ENCODE results near the gene GFRA1. TPM values are rescaled to one million over a fixed set of nuclear protein-coding genes. Genes with fewer than 3 reads are reported as not detected.

The GFRA1 gene
- polyA plus RNA-seq, 1 donor (not counting 4 experiments of a cell fraction or from before 2014, with no cell fraction given) = not detected

DNA sequence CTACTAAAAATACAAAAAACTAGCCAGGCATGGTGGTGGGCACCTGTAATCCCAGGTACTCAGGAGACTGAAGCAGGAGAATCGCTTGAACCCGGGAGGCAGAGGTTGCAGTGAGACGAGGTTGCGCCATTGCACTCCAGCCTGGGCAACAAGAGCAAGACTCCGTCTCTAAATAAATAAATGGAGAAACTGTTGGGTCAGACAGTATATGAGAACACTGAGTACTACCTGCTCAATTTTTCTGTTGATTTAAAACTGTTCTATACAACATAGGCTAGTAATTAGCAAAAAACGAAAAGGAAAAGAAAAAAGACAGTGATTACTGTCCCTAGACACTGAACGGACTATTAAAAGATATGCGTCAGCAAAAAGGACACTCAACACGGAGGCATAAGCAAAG is 26.7 kb downstream of the GFRA1 start:
- Histone ChIP-seq H3K27ac (ENCODE audit: control insufficient read depth, insufficient read depth, low read length) (no peak overlapping the region), H3K4me2 (ENCODE audit: control insufficient read depth, extremely low read depth, insufficient read depth, low read depth, low read length) (no peak overlapping the region), H3K9me1 (ENCODE audit: control insufficient read depth, extremely low read depth, insufficient read depth, low read length) (no peaks in the 10 kb centered on the region), H4K20me1 (ENCODE audit: control insufficient read depth, extremely low read depth, insufficient read depth, low read length) (no peaks in the 10 kb centered on the region), H3K4me1 (ENCODE audit: control insufficient read depth, extremely low read depth, insufficient read depth, low read length) (no peaks in the 10 kb centered on the region), H3K36me3 (ENCODE audit: control insufficient read depth in 2 of 2, extremely low read depth in 1 of 2, insufficient read depth in 2 of 2, low read length in 2 of 2) (no peaks in the 10 kb centered on the region), H3K9me3 (ENCODE audit: control insufficient read depth, low read depth, low read length) (no peaks in the 10 kb centered on the region), H3K4me3 (ENCODE audit: control insufficient read depth in 2 of 3, extremely low read depth in 1 of 3, insufficient read depth in 2 of 3, low read depth in 1 of 3, low read length in 3 of 3) (no peak overlapping the region), H3K9ac (ENCODE audit: control insufficient read depth, extremely low read depth, insufficient read depth, low read length) (no peak overlapping the region), H2AFZ (ENCODE audit: control insufficient read depth, low read length) (no peak overlapping the region), H3K79me2 (ENCODE audit: control insufficient read depth, insufficient read depth, low read length) (no peaks in the 10 kb centered on the region), H3K27me3 (ENCODE audit: control insufficient read depth, extremely low read depth, insufficient read depth, low read length) (no peaks in the 10 kb centered on the region)
- TF ChIP-seq, protein P1, sequence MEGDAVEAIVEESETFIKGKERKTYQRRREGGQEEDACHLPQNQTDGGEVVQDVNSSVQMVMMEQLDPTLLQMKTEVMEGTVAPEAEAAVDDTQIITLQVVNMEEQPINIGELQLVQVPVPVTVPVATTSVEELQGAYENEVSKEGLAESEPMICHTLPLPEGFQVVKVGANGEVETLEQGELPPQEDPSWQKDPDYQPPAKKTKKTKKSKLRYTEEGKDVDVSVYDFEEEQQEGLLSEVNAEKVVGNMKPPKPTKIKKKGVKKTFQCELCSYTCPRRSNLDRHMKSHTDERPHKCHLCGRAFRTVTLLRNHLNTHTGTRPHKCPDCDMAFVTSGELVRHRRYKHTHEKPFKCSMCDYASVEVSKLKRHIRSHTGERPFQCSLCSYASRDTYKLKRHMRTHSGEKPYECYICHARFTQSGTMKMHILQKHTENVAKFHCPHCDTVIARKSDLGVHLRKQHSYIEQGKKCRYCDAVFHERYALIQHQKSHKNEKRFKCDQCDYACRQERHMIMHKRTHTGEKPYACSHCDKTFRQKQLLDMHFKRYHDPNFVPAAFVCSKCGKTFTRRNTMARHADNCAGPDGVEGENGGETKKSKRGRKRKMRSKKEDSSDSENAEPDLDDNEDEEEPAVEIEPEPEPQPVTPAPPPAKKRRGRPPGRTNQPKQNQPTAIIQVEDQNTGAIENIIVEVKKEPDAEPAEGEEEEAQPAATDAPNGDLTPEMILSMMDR (optimal IDR thresholded peaks at IDR 0.05 in 1 of 3, IDR thresholded peaks at IDR 0.05 in 1 of 3, conservative IDR thresholded peaks at IDR 0.05 in 1 of 3; ENCODE audit: extremely low read depth in 1 of 3, insufficient read depth in 2 of 3, low read length in 3 of 3) = no peak
- TF ChIP-seq EZH2 (IDR thresholded peaks at IDR 0.05; ENCODE audit: low read length) = no peak
- dilution Hi-C loops (cut with MboI; ENCODE audit: extremely low pct_ligation_motif_present, low sequenced_read_pairs) = no loop called here
- FAIRE-seq (no peak), DNase-seq (ENCODE audit: low read depth, low spot score) (no peak)

DNA sequence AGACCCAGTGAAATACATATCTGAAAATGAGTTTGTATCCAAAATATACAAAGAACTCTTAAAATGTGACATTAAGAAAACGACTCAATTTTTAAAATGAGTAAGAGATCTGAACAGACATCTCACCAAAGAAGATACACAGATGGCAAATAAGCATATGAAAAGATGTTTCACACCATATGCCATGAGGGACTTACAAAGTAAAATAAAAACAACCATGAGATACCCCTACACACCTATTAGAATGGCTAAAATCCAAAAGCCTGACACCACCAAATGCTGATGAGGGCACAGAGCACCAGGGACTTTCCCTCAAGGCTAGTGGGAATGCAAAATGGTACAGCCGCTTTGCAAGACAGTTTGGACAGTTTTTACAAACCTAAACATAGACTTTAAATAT is 27.9 kb downstream of the GFRA1 start:
- no peaks in the 10 kb centered on the region for H3K9me3 ChIP-seq (ENCODE audit: control insufficient read depth, low read depth, low read length)
- no peaks in the 10 kb centered on the region for H3K4me1 ChIP-seq (ENCODE audit: control insufficient read depth, extremely low read depth, insufficient read depth, low read length)
- no peak for DNase-seq (ENCODE audit: low read depth, low spot score)
- H3K4me2 ChIP-seq (ENCODE audit: control insufficient read depth, extremely low read depth, insufficient read depth, low read depth, low read length) = no peak overlapping the region
- H3K36me3 ChIP-seq (ENCODE audit: control insufficient read depth in 2 of 2, extremely low read depth in 1 of 2, insufficient read depth in 2 of 2, low read length in 2 of 2) = no peaks in the 10 kb centered on the region
- H3K9me1 ChIP-seq (ENCODE audit: control insufficient read depth, extremely low read depth, insufficient read depth, low read length) = no peaks in the 10 kb centered on the region
- H3K4me3 ChIP-seq (ENCODE audit: control insufficient read depth in 2 of 3, extremely low read depth in 1 of 3, insufficient read depth in 2 of 3, low read depth in 1 of 3, low read length in 3 of 3) = no peak overlapping the region
- no peaks in the 10 kb centered on the region for H3K27me3 ChIP-seq (ENCODE audit: control insufficient read depth, extremely low read depth, insufficient read depth, low read length)
- no peak overlapping the region for H3K9ac ChIP-seq (ENCODE audit: control insufficient read depth, extremely low read depth, insufficient read depth, low read length)
- no peak for TF ChIP-seq EZH2 (IDR thresholded peaks at IDR 0.05; ENCODE audit: low read length)
- TF ChIP-seq, protein P1 (optimal IDR thresholded peaks at IDR 0.05 in 1 of 3, IDR thresholded peaks at IDR 0.05 in 1 of 3, conservative IDR thresholded peaks at IDR 0.05 in 1 of 3; ENCODE audit: extremely low read depth in 1 of 3, insufficient read depth in 2 of 3, low read length in 3 of 3) = no peak
- FAIRE-seq = no peak
- no peaks in the 10 kb centered on the region for H3K79me2 ChIP-seq (ENCODE audit: control insufficient read depth, insufficient read depth, low read length)
- H4K20me1 ChIP-seq (ENCODE audit: control insufficient read depth, extremely low read depth, insufficient read depth, low read length) = no peaks in the 10 kb centered on the region
- no peak overlapping the region for H3K27ac ChIP-seq (ENCODE audit: control insufficient read depth, insufficient read depth, low read length)
- dilution Hi-C loops (cut with MboI; ENCODE audit: extremely low pct_ligation_motif_present, low sequenced_read_pairs) = no loop called here
- H2AFZ ChIP-seq (ENCODE audit: control insufficient read depth, low read length) = no peak overlapping the region
